ENCODE results near the gene ITGB2.
A peak's percentile ranks its signal among the peaks of the same experiment; 100 is the strongest.

Gene ITGB2

GRCh38 chr21:44871576-44872269 lies 49.0 kb downstream of the ITGB2 start:
- no peaks in the 10 kb centered on the region for H3K9me3 ChIP-seq (ENCODE audit: severe bottlenecking)
- H3K27ac ChIP-seq (ENCODE audit: poor library complexity, severe bottlenecking) = peak overlapping the region; percentile 93
- no peaks in the 10 kb centered on the region for H3K27me3 ChIP-seq (ENCODE audit: insufficient read depth, poor library complexity, severe bottlenecking)
- peak; percentile 41 for ATAC-seq (ENCODE audit: low read depth)
- peak overlapping the region; percentile 89 for H3K4me3 ChIP-seq (ENCODE audit: severe bottlenecking)
- TF ChIP-seq CTCF (IDR thresholded peaks at IDR 0.05; ENCODE audit: poor library complexity, severe bottlenecking) = no peak
- peak; percentile 75 for DNase-seq (ENCODE audit: low spot score)
- peaks cover 20% of the 10 kb centered on the region for H3K36me3 ChIP-seq (ENCODE audit: low read depth)
- peaks cover 57% of the 10 kb centered on the region for H3K4me1 ChIP-seq (ENCODE audit: insufficient read depth, poor library complexity, severe bottlenecking)

- ATAC-seq (ENCODE audit: low read depth) = no peak
- Histone ChIP-seq H3K27ac (ENCODE audit: poor library complexity, severe bottlenecking) (peak overlapping the region; percentile 93), H3K9me3 (ENCODE audit: severe bottlenecking) (no peaks in the 10 kb centered on the region), H3K4me1 (ENCODE audit: insufficient read depth, poor library complexity, severe bottlenecking) (peaks cover 58% of the 10 kb centered on the region), H3K4me3 (ENCODE audit: severe bottlenecking) (no peak overlapping the region), H3K27me3 (ENCODE audit: insufficient read depth, poor library complexity, severe bottlenecking) (no peaks in the 10 kb centered on the region), H3K36me3 (ENCODE audit: low read depth) (peaks cover 21% of the 10 kb centered on the region)
- TF ChIP-seq CTCF (IDR thresholded peaks at IDR 0.05; ENCODE audit: poor library complexity, severe bottlenecking) = no peak
- no peak for DNase-seq (ENCODE audit: low spot score)
These were observed 49.8 kb downstream of the ITGB2 start for GRCh38 chr21:44870748-44871495.

GRCh38 chr21:44869781-44870747 lies 50.6 kb downstream of the ITGB2 start:
- Histone ChIP-seq H3K27ac (ENCODE audit: poor library complexity, severe bottlenecking) (peak overlapping the region; percentile 93), H3K4me3 (ENCODE audit: severe bottlenecking) (no peak overlapping the region), H3K27me3 (ENCODE audit: insufficient read depth, poor library complexity, severe bottlenecking) (no peaks in the 10 kb centered on the region), H3K36me3 (ENCODE audit: low read depth) (peaks cover 28% of the 10 kb centered on the region), H3K4me1 (ENCODE audit: insufficient read depth, poor library complexity, severe bottlenecking) (peaks cover 51% of the 10 kb centered on the region), H3K9me3 (ENCODE audit: severe bottlenecking) (no peaks in the 10 kb centered on the region)
- ATAC-seq (ENCODE audit: low read depth) (peak; percentile 84), DNase-seq (ENCODE audit: low spot score) (peak; percentile 91)
- no peak for TF ChIP-seq CTCF (IDR thresholded peaks at IDR 0.05; ENCODE audit: poor library complexity, severe bottlenecking)

- no peak for DNase-seq (ENCODE audit: low spot score)
- Histone ChIP-seq H3K27me3 (ENCODE audit: insufficient read depth, poor library complexity, severe bottlenecking) (no peaks in the 10 kb centered on the region), H3K27ac (ENCODE audit: poor library complexity, severe bottlenecking) (peak overlapping the region; percentile 93)
These were observed 52.0 kb downstream of the ITGB2 start for GRCh38 chr21:44868707-44869106.

More at GRCh38 chr21:44868707-44869106, 52.0 kb downstream of the ITGB2 start:
- H3K4me1 ChIP-seq (ENCODE audit: insufficient read depth, poor library complexity, severe bottlenecking) = peaks cover 48% of the 10 kb centered on the region
- ATAC-seq (ENCODE audit: low read depth) = no peak
- H3K9me3 ChIP-seq (ENCODE audit: severe bottlenecking) = no peaks in the 10 kb centered on the region
- no peak overlapping the region for H3K4me3 ChIP-seq (ENCODE audit: severe bottlenecking)
- H3K36me3 ChIP-seq (ENCODE audit: low read depth) = peaks cover 41% of the 10 kb centered on the region
- no peak for TF ChIP-seq CTCF (IDR thresholded peaks at IDR 0.05; ENCODE audit: poor library complexity, severe bottlenecking)

All from RWPE2 (cell line).